Ureter (tissue), 1 donor: ENCODE data around the gene EP400. TPM values are rescaled to one million over a fixed set of nuclear protein-coding genes. Genes with fewer than 3 reads are reported as not detected.

Experiments used
- DNase-seq: peaks from one replicate; pipeline ENCODE4 v3.0.0-alpha.2; 2020; ENCODE audit warnings: low spot score
- total RNA-seq: library from RNA; stranded (reverse); gene quantifications from one replicate; pipeline ENCODE4 v1.2.4, GENCODE V29; 2023
- donor health status: DM: yes; HTN: yes; CAD: no.

Gene EP400
- total RNA-seq, 1 donor from 2014 or later: 71.8 TPM

DNA sequence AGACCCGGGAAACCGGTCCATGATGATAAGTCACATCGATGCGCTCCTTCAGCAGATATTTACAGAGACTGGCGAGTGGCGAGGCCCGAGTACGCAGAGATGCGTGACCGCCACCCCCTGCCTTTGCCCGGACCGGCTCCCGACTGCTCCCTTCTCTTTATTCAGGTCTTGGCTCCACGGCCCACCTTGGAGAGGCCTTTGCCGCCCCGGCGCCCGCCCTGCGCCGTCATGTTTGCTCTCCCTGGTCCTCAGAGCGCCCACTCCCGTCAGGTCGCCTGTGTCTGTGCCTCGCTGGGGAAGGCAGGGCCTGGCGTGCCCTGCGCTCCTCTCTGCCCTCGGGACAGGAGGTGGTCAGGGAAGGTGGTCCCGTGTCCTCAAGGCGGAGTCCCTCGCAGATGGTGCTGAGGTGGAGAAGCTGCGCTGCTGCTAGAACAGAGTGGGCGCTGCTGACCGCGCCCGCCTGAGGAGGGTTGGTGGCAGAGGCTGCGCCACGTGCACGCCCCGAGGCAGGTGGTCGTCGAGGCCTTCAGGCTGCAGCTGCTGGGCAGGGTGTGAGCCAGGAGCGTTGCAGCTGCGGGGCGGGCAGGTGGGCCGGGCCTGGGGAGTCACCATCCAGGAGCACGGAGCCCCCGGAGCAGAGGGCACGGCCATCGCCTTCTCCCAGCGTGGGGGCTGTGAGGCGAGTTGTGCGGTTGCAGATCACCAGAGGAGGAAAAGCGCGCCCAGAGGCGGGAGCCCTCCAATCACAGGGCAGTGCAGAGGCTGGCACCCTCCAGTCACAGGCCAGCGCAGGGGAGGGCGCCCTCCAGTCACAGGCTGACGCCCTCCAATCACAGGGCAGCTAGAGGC lies 167.2 kb downstream of the EP400 start:
- no peak for DNase-seq

DNA sequence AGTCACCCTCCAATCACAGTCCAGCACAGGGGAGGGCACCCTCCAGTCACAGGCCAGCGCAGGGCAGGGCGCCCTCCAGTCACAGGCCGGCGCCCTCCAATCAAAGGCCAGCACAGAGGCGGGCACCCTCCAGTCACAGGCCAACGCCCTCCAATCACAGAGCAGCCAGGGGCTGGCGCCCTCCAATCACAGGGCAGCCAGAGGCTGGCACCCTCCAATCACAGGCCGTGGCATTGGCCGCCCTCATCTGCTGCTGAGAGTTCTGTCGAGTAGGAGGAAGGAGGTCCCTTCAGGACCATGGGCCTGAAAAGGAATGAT lies 167.8 kb downstream of the EP400 start:
- no peak for DNase-seq

DNA sequence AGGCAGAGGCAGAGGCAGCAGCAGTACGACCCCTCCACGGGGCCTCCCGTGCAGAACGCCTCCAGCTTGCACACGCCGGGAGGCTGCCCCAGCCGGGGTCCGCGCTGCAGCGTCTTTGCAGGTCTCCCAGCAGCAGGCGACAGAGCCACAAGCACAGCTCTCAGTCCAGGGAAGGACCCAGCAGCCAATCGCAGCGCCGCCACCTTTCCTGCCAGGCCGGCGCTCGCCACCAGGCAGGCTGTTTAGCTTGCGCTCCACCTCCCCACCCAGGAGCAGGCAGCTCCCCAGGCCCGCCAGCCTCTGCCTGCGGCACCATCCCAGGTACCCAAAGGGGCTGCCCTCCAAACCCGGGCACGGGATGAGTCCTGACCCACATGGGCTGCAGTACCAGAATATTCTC lies 169.1 kb downstream of the EP400 start:
- DNase-seq: no peak

DNA sequence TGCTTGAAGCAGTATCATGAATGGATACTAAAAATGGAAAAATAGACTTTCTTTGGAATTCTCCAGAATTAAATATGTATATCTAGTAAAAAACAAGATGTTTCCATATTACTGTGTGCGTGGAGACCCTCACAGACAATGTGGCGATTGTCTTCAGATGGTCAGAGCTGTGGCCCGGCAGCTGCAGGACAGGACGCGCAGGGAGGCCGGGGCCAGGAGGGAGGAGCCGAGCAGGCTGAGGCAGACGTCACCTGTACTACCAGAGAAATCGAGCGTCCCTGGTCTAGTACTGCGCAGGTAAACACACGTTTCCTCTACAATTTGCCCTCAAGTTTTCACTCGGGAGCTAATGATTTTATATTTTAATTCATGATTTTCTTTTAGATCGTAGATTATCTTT lies 171.5 kb downstream of the EP400 start:
- DNase-seq: no peak

GRCh38 chr12:132123970-132124765 lies 174.4 kb downstream of the EP400 start:
- no peak for DNase-seq

DNA sequence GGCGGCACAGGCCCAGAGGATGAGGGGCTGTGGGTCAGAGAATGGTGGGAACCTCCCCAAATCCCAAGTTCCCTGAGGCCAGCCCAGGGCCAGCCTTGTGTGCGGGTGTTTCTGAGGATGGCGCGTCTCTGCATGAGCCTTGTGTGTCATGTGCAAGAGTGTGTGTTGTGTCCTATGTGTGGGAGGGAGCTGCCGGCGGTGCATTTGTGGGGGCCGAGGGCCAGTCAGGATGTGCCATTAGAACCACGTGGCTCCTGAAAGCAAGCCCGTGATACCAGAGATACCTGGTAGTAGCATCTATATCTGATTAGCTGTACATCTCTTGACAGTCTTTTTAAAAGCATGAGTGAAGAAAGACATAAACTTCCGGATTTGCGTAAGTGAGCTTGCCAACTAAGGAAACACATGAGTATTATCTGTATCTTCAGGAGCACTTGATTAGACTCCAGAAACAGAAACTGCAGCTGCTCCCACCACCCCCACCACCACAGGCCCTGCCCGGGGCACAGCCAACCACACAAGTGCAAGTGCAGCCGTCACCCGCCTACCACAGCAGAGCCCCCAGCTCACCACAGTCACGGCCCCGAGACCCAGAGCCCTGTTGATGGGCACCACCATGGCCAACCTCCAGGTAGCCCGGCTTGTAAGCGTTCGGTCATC lies 175.2 kb downstream of the EP400 start:
- DNase-seq: no peak

- DNase-seq: no peak
These were observed 176.0 kb downstream of the EP400 start for GRCh38 chr12:132125736-132126135.

DNA sequence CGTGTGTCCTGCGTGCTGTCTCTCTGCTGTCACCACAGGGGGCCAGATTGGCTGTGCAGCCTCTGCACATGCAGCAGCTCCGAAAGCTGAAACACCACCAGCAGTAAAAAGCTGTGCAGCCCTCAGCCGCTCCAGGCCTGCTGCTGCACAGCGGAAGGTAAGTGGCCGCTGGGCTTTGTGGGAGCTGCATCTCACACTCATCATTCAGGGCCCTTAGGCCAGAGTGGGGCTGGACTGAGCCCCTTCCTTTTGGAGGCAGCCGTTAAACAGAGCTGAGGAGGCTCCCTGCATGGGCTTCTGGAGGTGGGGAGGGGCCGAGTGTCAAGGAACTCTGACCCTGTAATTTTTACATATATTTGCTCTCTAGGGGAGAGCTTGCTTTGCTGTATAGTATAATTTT lies 177.3 kb downstream of the EP400 start:
- no peak for DNase-seq

DNA sequence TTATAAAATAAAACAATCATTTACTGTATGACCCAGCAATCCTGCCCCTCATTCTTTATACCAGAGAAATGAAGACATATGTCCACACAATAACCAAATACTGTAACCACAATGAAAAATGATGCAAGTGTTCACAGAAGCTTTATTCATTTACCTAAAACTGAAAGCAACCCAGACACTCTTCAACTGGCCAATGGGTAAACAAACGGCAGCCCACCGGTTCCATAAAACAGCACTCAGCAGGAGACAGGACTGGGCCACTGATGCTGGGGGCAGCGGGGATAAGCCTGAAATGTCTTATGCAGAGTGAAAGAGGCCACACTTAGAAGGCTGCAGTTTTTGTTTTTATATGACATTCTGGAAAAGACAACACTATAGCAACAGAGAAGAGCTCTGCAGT lies 179.3 kb downstream of the EP400 start:
- DNase-seq: no peak

GRCh38 chr12:132130690-132131089 lies 180.9 kb downstream of the EP400 start:
- no peak for DNase-seq

Other genes starting within 250 kb of the EP400 start
- gene SFSWAP, start 238.9 kb upstream of the EP400 start, total RNA-seq: 59.8 TPM
- 2.0 TPM for gene MMP17, start 121.5 kb upstream of the EP400 start, total RNA-seq
- 31.8 TPM for gene ULK1, start 55.3 kb upstream of the EP400 start, total RNA-seq
- 46.9 TPM for gene PUS1, start 20.7 kb upstream of the EP400 start, total RNA-seq
- gene DDX51, start 194.4 kb downstream of the EP400 start, total RNA-seq: 28.7 TPM
- 25.0 TPM for gene NOC4L, start 194.5 kb downstream of the EP400 start, total RNA-seq